PC-9 (cell line): ENCODE measurements around the gene RNF112. TPM values are rescaled to one million over a fixed set of nuclear protein-coding genes. Genes with fewer than 3 reads are reported as not detected.

Experiments used
- BruUV-seq: library from RNA; stranded (reverse); fragments of 400-500 nt; replicated peaks from 2 replicates; lab custom pipeline; 2021; lab: Mats Ljungman, UMichigan
- CTCF ChIA-PET: fragments of 300-600 bp; sonication (Branson Sonifier 250); formaldehyde crosslinking; loops from one replicate; lab custom pipeline; 2022; ENCODE audit warnings: antibody characterized with exemption; lab: Charles Lee
- POLR2A ChIA-PET: fragments of 300-600 bp; sonication (Branson Sonifier 250); formaldehyde crosslinking; loops from one replicate; lab custom pipeline; 2022; ENCODE audit warnings: antibody characterized with exemption; ENCODE audit not compliant: unreplicated experiment; lab: Charles Lee
- DNase-seq, 2 experiments: peaks; one replicate each; pipeline versions ENCODE4 v3.0.0 to v3.0.0-alpha.2; 2015 to 2022; ENCODE audit warnings: mixed read lengths in 1 of 2
- H2AFZ ChIP-seq: fragments of 200-600 bp; sonication (generic); 2 replicates; pipeline ENCODE4 v1.8.1; 2017; ENCODE audit warnings: antibody characterized with exemption
- H3F3A ChIP-seq: fragments of 200-600 bp; sonication (generic); 2 replicates; pipeline ENCODE4 v1.8.1; 2017; ENCODE audit warnings: antibody characterized with exemption, mild to moderate bottlenecking, low read depth; ENCODE audit not compliant: insufficient read depth
- H3K27ac ChIP-seq: fragments of 200-600 bp; sonication (generic); 2 replicates; pipeline ENCODE4 v1.6.1; 2016; ENCODE audit warnings: mixed run types
- H3K27me3 ChIP-seq: fragments of 200-600 bp; sonication (generic); 2 replicates; pipeline ENCODE4 v1.6.1; 2016; ENCODE audit warnings: low read depth, mixed run types; ENCODE audit not compliant: insufficient read depth
- H3K36me3 ChIP-seq: fragments of 200-600 bp; sonication (generic); 2 replicates; pipeline ENCODE4 v1.6.1; 2016; ENCODE audit warnings: low read depth, mixed run types
- H3K4me1 ChIP-seq: fragments of 200-600 bp; sonication (generic); replicated peaks from 2 replicates; pipeline ENCODE4 v1.6.1; 2016; ENCODE audit warnings: mixed run types; ENCODE audit not compliant: insufficient read depth
- H3K4me2 ChIP-seq: fragments of 200-600 bp; sonication (generic); 2 replicates; pipeline ENCODE4 v1.6.1; 2017; ENCODE audit warnings: mixed run types
- H3K4me3 ChIP-seq: fragments of 200-600 bp; sonication (generic); 2 replicates; pipeline ENCODE4 v1.6.1; 2016; ENCODE audit warnings: mixed run types
- H3K79me2 ChIP-seq: fragments of 200-600 bp; sonication (generic); 2 replicates; pipeline ENCODE4 v1.6.1; 2017; ENCODE audit warnings: low read depth, mixed run types
- H3K9me2 ChIP-seq: fragments of 200-600 bp; sonication (generic); 2 replicates; pipeline ENCODE4 v1.8.1; 2017; ENCODE audit warnings: mild to moderate bottlenecking; ENCODE audit not compliant: insufficient read depth
- H3K9me3 ChIP-seq: fragments of 200-600 bp; sonication (generic); 2 replicates; pipeline ENCODE4 v1.8.1; 2016; ENCODE audit warnings: low read depth; ENCODE audit not compliant: insufficient read depth
- H4K20me1 ChIP-seq: fragments of 200-600 bp; sonication (generic); 2 replicates; pipeline ENCODE4 v1.8.1; 2017; ENCODE audit not compliant: insufficient read depth
- CTCF ChIP-seq: fragments of 200-600 bp; sonication (generic); conservative IDR thresholded peaks from 2 replicates; pipeline ENCODE4 v1.6.1; 2017; ENCODE audit warnings: mixed run types, antibody characterized with exemption, mild to moderate bottlenecking, moderate library complexity
- EZH2 ChIP-seq: fragments of 200-600 bp; sonication (generic); IDR thresholded peaks from 2 replicates; pipeline ENCODE4 v1.8.0; 2017; ENCODE audit warnings: antibody characterized with exemption, low read depth
- intact Hi-C: fragments of 100-400 bp; cut with micrococcal nuclease; formaldehyde crosslinking; loops from one replicate; pipeline ENCODE4 v1.10.0; 2022; ENCODE audit not compliant: unreplicated experiment
- total RNA-seq: library from RNA; stranded (reverse); gene quantifications from 2 replicates; pipeline ENCODE4 v1.2.3, GENCODE V29; 2021

The RNF112 gene
- total RNA-seq, 1 experiment from 2014 or later, result 2.0 TPM

- H3K4me2 ChIP-seq, result no peak overlapping the region
- no TSS peak for BruUV-seq
- H3K4me1 ChIP-seq, result no peaks in the 10 kb centered on the region
- no peak for TF ChIP-seq EZH2
- no peak for TF ChIP-seq CTCF
- no peak overlapping the region for H2AFZ ChIP-seq
- H3K9me2 ChIP-seq, result no peaks in the 10 kb centered on the region
- H3K27me3 ChIP-seq, result no peaks in the 10 kb centered on the region
- no peaks in the 10 kb centered on the region for H3K9me3 ChIP-seq
- intact Hi-C loops, result no loop called here
- DNase-seq, result no peak
- no peaks in the 10 kb centered on the region for H3K79me2 ChIP-seq
- no peak overlapping the region for H3K27ac ChIP-seq
- ChIA-PET CTCF (no interaction called here), POLR2A (no interaction called here)
- H3K4me3 ChIP-seq, result no peak overlapping the region
- H3F3A ChIP-seq, result 0 out of 2 replicates have a peak, but pooled peaks cover 4% of the 10 kb centered on the region
- H4K20me1 ChIP-seq, result no peaks in the 10 kb centered on the region
- H3K36me3 ChIP-seq, result no peaks in the 10 kb centered on the region
Observed at GRCh38 chr17:19421926-19422325, 10.9 kb downstream of the RNF112 start.

- BruUV-seq, result no TSS peak
- CTCF ChIA-PET, result interaction anchor here (0.7 kb wide), 1 partner anchor 23 kb away, joined by 3 read pairs; no protein-coding TSS in a partner anchor
- POLR2A ChIA-PET, result no interaction called here
Observed at GRCh38 chr17:19424934-19425868, 14.2 kb downstream of the RNF112 start.

GRCh38 chr17:19426631-19427030, 15.6 kb downstream of the RNF112 start:
- Histone ChIP-seq H4K20me1 (no peaks in the 10 kb centered on the region), H3F3A (no peaks in the 10 kb centered on the region), H3K79me2 (no peaks in the 10 kb centered on the region), H3K27me3 (no peaks in the 10 kb centered on the region), H3K4me1 (no peaks in the 10 kb centered on the region), H3K4me2 (no peak overlapping the region), H2AFZ (no peak overlapping the region), H3K36me3 (no peaks in the 10 kb centered on the region), H3K4me3 (no peak overlapping the region), H3K27ac (no peak overlapping the region), H3K9me3 (no peaks in the 10 kb centered on the region), H3K9me2 (no peaks in the 10 kb centered on the region)
- no peak for TF ChIP-seq EZH2
- TF ChIP-seq CTCF, result no peak
- intact Hi-C loops, result no loop called here
- CTCF ChIA-PET, result no interaction called here
- BruUV-seq, result no TSS peak
- POLR2A ChIA-PET, result interaction anchor here (0.6 kb wide), 2 partner anchors 9 to 343 kb away, joined by 3 to 12 read pairs; no protein-coding TSS in a partner anchor
- no peak for DNase-seq

More at GRCh38 chr17:19424934-19425868, 14.2 kb downstream of the RNF112 start:
- no peaks in the 10 kb centered on the region for H3K4me1 ChIP-seq
- H3K79me2 ChIP-seq, result no peaks in the 10 kb centered on the region
- H3K27me3 ChIP-seq, result no peaks in the 10 kb centered on the region
- no peak overlapping the region for H2AFZ ChIP-seq
- H3K27ac ChIP-seq, result no peak overlapping the region
- H3K9me2 ChIP-seq, result no peaks in the 10 kb centered on the region
- H3K4me3 ChIP-seq, result no peak overlapping the region
- TF ChIP-seq EZH2, result no peak
- no peak for TF ChIP-seq CTCF
- no peak for DNase-seq
- no peak overlapping the region for H3K4me2 ChIP-seq
- H3K36me3 ChIP-seq, result no peaks in the 10 kb centered on the region
- intact Hi-C loops, result no loop called here
- no peaks in the 10 kb centered on the region for H3K9me3 ChIP-seq
- no peaks in the 10 kb centered on the region for H4K20me1 ChIP-seq
- 0 out of 2 replicates have a peak, but pooled peaks cover 4% of the 10 kb centered on the region for H3F3A ChIP-seq
